Neural progenitor cell (in vitro differentiated cells): ENCODE results near the gene P2RX5. TPM values are rescaled to one million over a fixed set of nuclear protein-coding genes. Genes with fewer than 3 reads are reported as not detected.

ENCODE experiments used
- DNase-seq: peaks from one replicate; pipeline ENCODE4 v3.0.0-alpha.2; 2016; ENCODE audit warnings: low spot score
- H2AFZ ChIP-seq: fragments of 200-600 bp; sonication (generic); replicated peaks from 2 replicates; pipeline ENCODE4 v1.6.1; 2016; ENCODE audit warnings: antibody characterized with exemption
- H3F3A ChIP-seq: fragments of 200-600 bp; sonication (generic); 2 replicates; pipeline ENCODE4 v1.6.1; 2016; ENCODE audit warnings: antibody characterized with exemption, low read depth
- H3K27ac ChIP-seq: fragments of 200-600 bp; sonication (generic); 2 replicates; pipeline ENCODE4 v1.5.1; 2016; ENCODE audit warnings: mild to moderate bottlenecking
- H3K27me3 ChIP-seq: fragments of 200-600 bp; sonication (generic); 2 replicates; pipeline ENCODE4 v1.6.1; 2016; ENCODE audit warnings: mild to moderate bottlenecking, moderate library complexity
- H3K36me3 ChIP-seq: fragments of 200-600 bp; sonication (generic); 2 replicates; pipeline ENCODE4 v1.5.1; 2016
- H3K4me1 ChIP-seq: fragments of 200-600 bp; sonication (generic); 2 replicates; pipeline ENCODE4 v1.6.1; 2016; ENCODE audit warnings: mixed run types
- H3K4me2 ChIP-seq: fragments of 200-600 bp; sonication (generic); 2 replicates; pipeline ENCODE4 v1.6.1; 2016
- H3K4me3 ChIP-seq: fragments of 200-600 bp; sonication (generic); 2 replicates; pipeline ENCODE4 v1.5.1; 2016
- H3K79me2 ChIP-seq: fragments of 200-600 bp; sonication (generic); 2 replicates; pipeline ENCODE4 v1.6.1; 2016; ENCODE audit warnings: low read depth
- H3K9ac ChIP-seq: fragments of 200-600 bp; sonication (generic); 2 replicates; pipeline ENCODE4 v1.6.1; 2016
- H3K9me3 ChIP-seq: fragments of 200-600 bp; sonication (generic); 2 replicates; pipeline ENCODE4 v1.5.1; 2016; ENCODE audit warnings: low read depth
- H4K20me1 ChIP-seq: fragments of 200-600 bp; sonication (generic); 2 replicates; pipeline ENCODE4 v1.6.1; 2016; ENCODE audit warnings: low read depth
- H3K27ac Mint-ChIP-seq: 3 replicates; pipeline ENCODE4 v1.8.0; 2021; ENCODE audit warnings: mixed read lengths
- H3K27me3 Mint-ChIP-seq: 2 replicates; pipeline ENCODE4 v1.8.0; 2022; ENCODE audit warnings: low read depth, mild to moderate bottlenecking, inconsistent platforms, moderate library complexity, mixed read lengths; ENCODE audit not compliant: insufficient read depth
- H3K36me3 Mint-ChIP-seq: 3 replicates; pipeline ENCODE4 v1.8.0; 2021; ENCODE audit warnings: mixed read lengths
- H3K4me1 Mint-ChIP-seq: 3 replicates; pipeline ENCODE4 v1.8.0; 2021; ENCODE audit warnings: mixed read lengths
- H3K4me3 Mint-ChIP-seq: 3 replicates; pipeline ENCODE4 v1.8.0; 2021; ENCODE audit warnings: mild to moderate bottlenecking, moderate library complexity, mixed read lengths
- H3K9me3 Mint-ChIP-seq: 3 replicates; pipeline ENCODE4 v1.8.0; 2020; ENCODE audit warnings: mixed read lengths
- EZH2 ChIP-seq: fragments of 200-600 bp; sonication (generic); IDR thresholded peaks from 2 replicates; pipeline ENCODE4 v1.6.1; 2017; ENCODE audit warnings: antibody characterized with exemption, mild to moderate bottlenecking, moderate library complexity
- EZH2phosphoT487 ChIP-seq: fragments of 200-600 bp; sonication (generic); IDR thresholded peaks from 2 replicates; pipeline ENCODE4 v1.6.1; 2017; ENCODE audit warnings: antibody characterized with exemption
- total RNA-seq: library from RNA; depleted of rRNA; stranded (reverse); fragments of >200 nt; gene quantifications from 2 replicates; pipeline ENCODE4 v1.2.3, GENCODE V29; 2015; ENCODE audit warnings: low replicate concordance
- TF ChIP-seq, protein P1 (sequence below): fragments of 200-600 bp; sonication (generic); IDR thresholded peaks from 2 replicates; pipeline ENCODE4 v1.5.1; 2017; ENCODE audit warnings: antibody characterized with exemption, mild to moderate bottlenecking

The P2RX5 gene
- total RNA-seq, 1 donor from 2014 or later: not detected

DNA sequence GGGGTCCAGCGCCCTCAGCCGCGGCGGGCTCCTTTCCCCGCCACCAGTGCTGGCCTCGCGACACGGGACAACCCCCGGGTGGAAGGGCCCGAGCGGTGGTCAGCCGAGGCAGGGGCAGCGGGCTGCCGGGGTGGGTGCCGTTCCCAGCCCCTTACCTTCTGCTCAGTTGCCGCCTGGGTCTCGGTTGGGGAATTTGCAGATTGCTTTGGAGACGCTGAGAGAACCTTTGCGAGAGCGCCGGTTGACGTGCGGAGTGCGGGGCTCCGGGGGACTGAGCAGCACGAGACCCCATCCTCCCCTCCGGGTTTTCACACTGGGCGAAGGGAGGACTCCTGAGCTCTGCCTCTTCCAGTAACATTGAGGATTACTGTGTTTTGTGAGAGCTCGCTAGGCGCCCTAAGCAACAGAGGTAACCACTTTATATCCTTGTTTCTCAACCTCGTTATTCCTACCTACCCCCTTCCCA, 59.0 kb downstream of the P2RX5 start:
- peak; percentile 56 for DNase-seq

DNA sequence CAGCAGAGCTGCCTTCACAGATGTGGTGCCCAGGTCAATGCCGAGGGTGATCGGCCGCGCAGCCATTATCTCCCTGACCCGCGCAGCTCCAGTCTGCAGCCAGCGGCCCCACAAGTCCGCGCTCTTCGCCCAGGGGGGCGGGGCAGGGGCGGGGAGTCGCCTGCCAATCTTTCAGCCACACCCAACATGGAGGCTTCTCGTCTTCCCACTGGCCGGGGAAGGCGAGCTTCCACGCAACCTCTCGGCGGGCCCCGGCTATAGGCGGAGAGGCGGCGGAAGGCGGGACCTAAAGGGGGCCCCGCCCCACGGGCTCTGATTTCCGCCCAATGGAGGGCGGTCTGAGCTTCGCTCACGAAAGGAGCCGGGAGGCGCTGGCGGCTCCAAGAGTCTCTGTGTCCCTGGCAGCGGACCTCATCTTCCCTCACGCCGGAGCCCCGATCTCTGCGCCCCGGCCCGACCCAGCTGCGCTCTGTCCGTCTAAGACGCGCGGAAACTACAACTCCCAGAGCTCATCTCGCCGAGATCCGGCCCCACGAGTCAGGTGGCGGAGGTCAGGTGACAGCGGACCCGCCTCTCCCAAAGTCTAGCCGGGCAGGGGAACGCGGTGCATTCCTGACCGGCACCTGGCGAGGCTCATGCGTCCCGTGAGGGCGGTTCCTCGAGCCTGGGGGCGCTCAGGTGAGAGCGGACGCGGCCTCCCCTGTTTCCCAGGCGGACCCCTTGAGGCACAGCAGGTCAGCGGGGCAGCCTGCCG, 59.6 kb downstream of the P2RX5 start, which contains the start of the genes CTNS and SHPK:
Gene CTNS (plus strand): TSS at position 607 of the 754 bp plus-strand sequence. CDS start 3,447 bp downstream, outside the sequence.
Gene SHPK (minus strand): TSS at position 97 of the 754 bp plus-strand sequence. CDS start 31 bp downstream, at position 66.
- Histone ChIP-seq H3K4me3 (peak within 1 kb of the TSS; percentile 98), H3K4me1 (peaks cover 8% of the 10 kb centered on the region), H4K20me1 (peaks cover 9% of the 10 kb centered on the region), H3K79me2 (peaks cover 38% of the 10 kb centered on the region), H3K9me3 (no peaks in the 10 kb centered on the region), H3K36me3 (no peaks in the 10 kb centered on the region), H2AFZ (peak within 1 kb of the TSS; percentile 91), H3K4me2 (peak within 1 kb of the TSS; percentile 85), H3K27me3 (no peaks in the 10 kb centered on the region), H3F3A (no peaks in the 10 kb centered on the region), H3K9ac (peak within 1 kb of the TSS; percentile 50), H3K27ac (peak within 1 kb of the TSS; percentile 89)
- Mint-ChIP-seq H3K9me3 (no peaks in the 10 kb centered on the region), H3K36me3 (peaks cover 8% of the 10 kb centered on the region), H3K27me3 (peaks cover 5% of the 10 kb centered on the region), H3K4me3 (peak within 1 kb of the TSS; percentile 98), H3K27ac (peak within 1 kb of the TSS; percentile 98), H3K4me1 (peaks cover 36% of the 10 kb centered on the region)
- TF ChIP-seq, protein P1, sequence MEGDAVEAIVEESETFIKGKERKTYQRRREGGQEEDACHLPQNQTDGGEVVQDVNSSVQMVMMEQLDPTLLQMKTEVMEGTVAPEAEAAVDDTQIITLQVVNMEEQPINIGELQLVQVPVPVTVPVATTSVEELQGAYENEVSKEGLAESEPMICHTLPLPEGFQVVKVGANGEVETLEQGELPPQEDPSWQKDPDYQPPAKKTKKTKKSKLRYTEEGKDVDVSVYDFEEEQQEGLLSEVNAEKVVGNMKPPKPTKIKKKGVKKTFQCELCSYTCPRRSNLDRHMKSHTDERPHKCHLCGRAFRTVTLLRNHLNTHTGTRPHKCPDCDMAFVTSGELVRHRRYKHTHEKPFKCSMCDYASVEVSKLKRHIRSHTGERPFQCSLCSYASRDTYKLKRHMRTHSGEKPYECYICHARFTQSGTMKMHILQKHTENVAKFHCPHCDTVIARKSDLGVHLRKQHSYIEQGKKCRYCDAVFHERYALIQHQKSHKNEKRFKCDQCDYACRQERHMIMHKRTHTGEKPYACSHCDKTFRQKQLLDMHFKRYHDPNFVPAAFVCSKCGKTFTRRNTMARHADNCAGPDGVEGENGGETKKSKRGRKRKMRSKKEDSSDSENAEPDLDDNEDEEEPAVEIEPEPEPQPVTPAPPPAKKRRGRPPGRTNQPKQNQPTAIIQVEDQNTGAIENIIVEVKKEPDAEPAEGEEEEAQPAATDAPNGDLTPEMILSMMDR: no peak
- TF ChIP-seq EZH2phosphoT487 (no peak), EZH2 (no peak)
- peak; percentile 99 for DNase-seq

More for the DNA sequence above, 59.0 kb downstream of the P2RX5 start:
- peak overlapping the region; percentile 44 for H3K9ac ChIP-seq
- no peaks in the 10 kb centered on the region for H3K36me3 ChIP-seq
- Mint-ChIP-seq H3K27me3 (peaks cover 5% of the 10 kb centered on the region), H3K36me3 (peaks cover 8% of the 10 kb centered on the region), H3K4me3 (peak overlapping the region; percentile 98), H3K27ac (no peak overlapping the region), H3K9me3 (no peaks in the 10 kb centered on the region), H3K4me1 (peaks cover 36% of the 10 kb centered on the region)
- no peak overlapping the region for H3K27ac ChIP-seq
- peaks cover 9% of the 10 kb centered on the region for H4K20me1 ChIP-seq
- H3K4me3 ChIP-seq: peak overlapping the region; percentile 98
- peaks cover 8% of the 10 kb centered on the region for H3K4me1 ChIP-seq
- H3K27me3 ChIP-seq: no peaks in the 10 kb centered on the region
- no peaks in the 10 kb centered on the region for H3K9me3 ChIP-seq
- no peaks in the 10 kb centered on the region for H3F3A ChIP-seq
- H2AFZ ChIP-seq: peak overlapping the region; percentile 89
- TF ChIP-seq, protein P1: no peak
- TF ChIP-seq EZH2 (no peak), EZH2phosphoT487 (no peak)
- peak overlapping the region; percentile 85 for H3K4me2 ChIP-seq
- H3K79me2 ChIP-seq: peaks cover 34% of the 10 kb centered on the region

DNA sequence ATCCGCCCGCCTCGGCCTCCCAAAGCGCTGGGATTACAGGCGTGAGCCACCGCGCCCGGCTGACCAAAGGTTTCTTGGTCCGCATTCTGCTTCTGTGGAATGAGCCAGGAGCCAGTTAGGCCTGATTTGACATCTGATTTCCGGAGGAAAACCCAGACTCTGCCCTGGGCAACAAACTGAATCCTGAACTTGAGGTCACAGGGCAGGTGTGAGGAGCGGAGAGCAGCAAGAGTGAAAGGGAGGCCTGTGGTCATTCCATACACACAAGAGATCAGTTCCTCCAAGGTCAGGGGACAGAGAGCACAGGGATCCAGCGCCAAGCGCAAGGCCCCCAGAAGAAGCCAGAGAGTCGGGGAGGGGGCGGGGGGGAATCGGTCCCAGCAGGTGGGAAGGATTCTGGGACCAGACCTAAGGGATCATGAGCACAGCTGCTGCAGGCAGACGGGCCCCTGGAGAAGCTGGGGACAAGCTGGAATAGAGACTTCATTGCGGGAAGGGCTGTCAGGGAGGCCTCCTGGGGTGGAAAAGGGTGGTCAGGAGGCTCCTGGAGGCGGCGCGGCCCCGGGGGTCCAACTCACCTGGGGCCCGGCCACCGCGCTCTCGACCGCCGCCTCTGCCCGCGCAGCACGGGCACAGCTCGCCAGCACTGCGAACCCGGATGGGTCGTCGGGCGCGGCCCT, 60.3 kb downstream of the P2RX5 start:
- H3K27me3 ChIP-seq: no peaks in the 10 kb centered on the region
- no peaks in the 10 kb centered on the region for H3K36me3 ChIP-seq
- Mint-ChIP-seq H3K36me3 (peaks cover 8% of the 10 kb centered on the region), H3K27me3 (peaks cover 5% of the 10 kb centered on the region), H3K4me3 (peak overlapping the region; percentile 98), H3K27ac (peak overlapping the region; percentile 88), H3K4me1 (peaks cover 36% of the 10 kb centered on the region), H3K9me3 (no peaks in the 10 kb centered on the region)
- H3K27ac ChIP-seq: no peak overlapping the region
- no peaks in the 10 kb centered on the region for H3K9me3 ChIP-seq
- peaks cover 38% of the 10 kb centered on the region for H3K79me2 ChIP-seq
- H3K9ac ChIP-seq: peak overlapping the region; percentile 50
- H3F3A ChIP-seq: no peaks in the 10 kb centered on the region
- peaks cover 9% of the 10 kb centered on the region for H4K20me1 ChIP-seq
- peak overlapping the region; percentile 91 for H2AFZ ChIP-seq
- peak overlapping the region; percentile 76 for H3K4me2 ChIP-seq
- H3K4me1 ChIP-seq: peaks cover 8% of the 10 kb centered on the region
- peak overlapping the region; percentile 98 for H3K4me3 ChIP-seq
- TF ChIP-seq EZH2: no peak
- TF ChIP-seq, protein P1: no peak
- no peak for TF ChIP-seq EZH2phosphoT487
- no peak for DNase-seq
